GM21423 (cell line): Measurements from ENCODE around the gene CENPP.

ENCODE experiments used
- ATAC-seq: cut with Tn5 transposase; IDR thresholded peaks from one replicate; pipeline ENCODE4 v1.9.1; 2021; ENCODE audit warnings: mild to moderate bottlenecking, moderate library complexity; ENCODE audit not compliant: unreplicated experiment

The CENPP gene

GRCh38 chr9:92474587-92474986, 148.8 kb downstream of the CENPP start:
- ATAC-seq: no peak

- no peak for ATAC-seq
These were observed 151.2 kb downstream of the CENPP start for GRCh38 chr9:92476962-92477361.

- ATAC-seq: no peak
These were observed 153.0 kb downstream of the CENPP start for GRCh38 chr9:92478783-92479182.

DNA sequence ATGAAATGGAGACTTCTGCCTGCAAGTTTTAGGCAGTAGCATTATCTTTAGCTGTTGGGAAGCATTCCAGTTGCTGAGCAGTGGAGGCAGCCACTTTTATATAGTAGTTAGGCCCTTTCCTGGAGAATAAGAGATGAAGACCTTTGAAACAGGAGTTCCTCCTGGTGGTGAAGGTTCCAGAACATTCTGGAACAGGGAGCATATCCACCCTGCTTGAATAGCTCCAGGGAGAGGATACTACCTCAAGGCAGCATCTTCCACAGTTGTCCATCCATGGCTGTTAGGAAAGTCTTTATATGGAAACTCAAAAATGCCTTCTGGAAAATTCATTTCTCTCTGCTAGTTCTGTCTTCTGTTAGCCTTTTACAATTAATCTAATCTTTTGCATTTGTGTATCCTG, 153.6 kb downstream of the CENPP start:
- no peak for ATAC-seq

- no peak for ATAC-seq
These were observed 154.6 kb downstream of the CENPP start for GRCh38 chr9:92480291-92480771.

DNA sequence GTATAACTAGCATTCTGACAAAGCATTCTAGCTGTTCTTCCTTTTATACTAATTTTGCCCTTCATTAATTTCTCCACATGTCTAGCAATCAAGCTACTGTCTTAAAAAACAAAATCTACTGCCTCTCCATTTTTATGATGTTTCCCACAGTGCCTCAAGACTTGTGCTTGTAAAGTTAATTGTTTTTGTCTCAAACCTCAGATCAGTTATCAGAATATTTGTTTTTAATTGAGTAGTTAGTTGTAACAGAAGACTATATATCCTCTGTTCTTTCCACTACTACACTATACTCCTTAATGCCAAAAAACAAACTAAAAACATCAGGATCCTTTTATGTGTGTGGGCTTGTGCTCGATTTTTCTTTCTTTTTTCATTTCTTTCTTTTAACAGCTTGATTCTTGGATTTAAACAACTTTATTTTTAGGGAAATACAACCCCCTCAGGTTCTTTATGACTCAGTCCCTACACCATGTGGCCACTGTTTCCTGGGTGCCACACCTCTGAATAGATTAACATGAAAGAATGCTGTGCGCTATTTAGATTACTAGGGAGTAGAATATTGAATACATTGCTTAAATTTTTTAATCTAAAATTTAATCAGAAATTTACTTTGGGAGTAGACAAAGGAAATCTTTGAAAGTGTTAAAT, 155.4 kb downstream of the CENPP start:
- no peak for ATAC-seq

DNA sequence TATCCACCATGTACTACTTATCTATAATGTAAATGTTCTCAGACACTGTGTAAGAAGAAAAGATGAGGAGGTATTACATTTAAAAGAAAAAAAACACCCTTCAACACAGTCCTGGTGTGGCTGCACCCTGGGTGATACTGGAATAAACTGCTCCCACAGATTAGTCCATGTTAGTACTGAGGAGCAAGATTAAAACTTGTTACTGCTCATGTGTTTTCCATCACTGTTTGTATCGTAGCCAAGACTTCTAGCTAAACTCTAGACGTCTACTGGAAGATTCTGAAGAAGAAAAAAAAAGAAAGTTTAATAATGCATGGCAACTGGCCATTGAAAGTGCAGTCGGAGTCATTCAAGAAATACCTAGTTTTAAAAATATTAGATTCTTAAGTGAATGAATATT, 156.6 kb downstream of the CENPP start, which contains the start of gene ASPN:
Gene ASPN, minus strand, starts transcription at position 178 of the 400 bp plus-strand sequence.
- no peak for ATAC-seq

DNA sequence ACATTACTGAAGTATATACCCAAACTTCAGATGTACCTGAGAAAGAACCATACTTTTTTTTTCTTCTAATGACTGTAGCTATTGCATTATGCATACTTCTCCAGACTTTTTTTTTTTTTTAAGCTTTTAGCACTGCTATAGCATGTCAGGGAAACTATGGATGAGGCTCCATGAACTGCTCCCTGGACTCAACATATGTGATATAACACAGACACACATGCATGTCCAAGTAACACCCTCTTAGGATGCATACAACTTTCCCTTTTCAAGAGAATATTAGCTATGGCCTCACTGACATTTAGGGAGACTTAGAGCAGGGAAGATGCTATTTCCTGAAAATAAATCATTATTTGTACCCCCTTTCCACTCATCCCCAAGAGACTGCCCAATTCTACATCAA, 157.1 kb downstream of the CENPP start:
- ATAC-seq: no peak

DNA sequence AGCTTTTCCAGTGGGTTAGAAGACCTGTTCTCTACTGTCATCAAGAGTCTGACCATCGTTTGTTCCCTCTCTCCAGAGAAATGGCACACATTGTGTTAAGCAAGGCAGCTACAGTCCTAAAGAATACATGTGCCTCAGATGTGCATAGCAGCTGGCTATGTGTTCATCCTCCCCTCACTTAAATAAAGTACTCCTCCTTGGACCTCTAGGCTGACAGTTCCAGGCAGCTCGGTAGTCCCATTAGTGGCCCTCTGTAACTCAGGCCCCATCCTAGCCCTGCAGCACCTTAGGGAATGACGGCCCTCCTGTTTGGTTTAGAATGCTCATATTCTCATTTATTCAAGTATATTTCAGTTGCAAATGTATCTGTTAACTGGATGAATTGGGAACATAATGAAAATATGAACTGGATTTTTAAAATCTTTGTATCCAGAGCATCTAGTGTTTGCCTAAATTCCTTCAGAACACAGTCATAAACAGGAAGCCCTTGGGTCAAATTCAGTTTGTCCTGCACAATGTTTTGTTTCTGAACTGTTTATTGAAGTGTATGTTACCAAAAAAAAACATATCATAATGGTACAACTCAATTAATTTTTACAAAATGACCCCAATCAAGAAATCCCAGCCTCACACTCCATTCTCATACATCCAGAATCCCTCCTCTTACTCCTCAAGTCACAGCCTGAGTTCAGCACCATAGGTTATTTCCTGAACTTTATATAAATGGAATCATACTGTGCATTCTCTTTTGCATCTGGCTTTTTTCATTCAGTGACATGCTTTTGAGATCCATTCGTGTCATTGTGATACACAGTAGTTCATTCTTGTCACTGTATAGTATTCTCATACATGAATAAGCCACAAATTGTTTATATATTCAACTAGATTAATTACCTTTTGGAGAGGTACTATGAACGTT, 158.1 kb downstream of the CENPP start:
- ATAC-seq: no peak

- ATAC-seq: no peak
These were observed 158.8 kb downstream of the CENPP start for GRCh38 chr9:92484563-92484962.

DNA sequence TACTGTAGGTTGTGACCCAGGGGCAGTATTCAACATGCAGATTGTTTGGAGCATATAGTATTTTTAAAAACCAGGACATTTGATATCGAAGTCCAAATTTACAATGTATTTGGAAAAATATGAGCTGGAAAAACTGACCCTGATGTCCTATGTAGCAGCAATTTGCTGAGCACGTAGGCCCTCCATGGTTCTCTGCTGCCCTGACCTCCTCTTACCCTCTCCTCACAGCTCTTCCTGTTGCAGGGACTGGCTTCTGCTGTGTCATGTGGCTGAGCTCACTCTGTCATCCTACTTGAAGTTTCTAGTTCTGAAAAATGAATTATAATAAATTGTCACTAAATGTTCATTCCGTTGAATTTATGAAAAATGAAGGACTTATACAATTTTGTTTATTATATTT, 160.6 kb downstream of the CENPP start:
- ATAC-seq: no peak

DNA sequence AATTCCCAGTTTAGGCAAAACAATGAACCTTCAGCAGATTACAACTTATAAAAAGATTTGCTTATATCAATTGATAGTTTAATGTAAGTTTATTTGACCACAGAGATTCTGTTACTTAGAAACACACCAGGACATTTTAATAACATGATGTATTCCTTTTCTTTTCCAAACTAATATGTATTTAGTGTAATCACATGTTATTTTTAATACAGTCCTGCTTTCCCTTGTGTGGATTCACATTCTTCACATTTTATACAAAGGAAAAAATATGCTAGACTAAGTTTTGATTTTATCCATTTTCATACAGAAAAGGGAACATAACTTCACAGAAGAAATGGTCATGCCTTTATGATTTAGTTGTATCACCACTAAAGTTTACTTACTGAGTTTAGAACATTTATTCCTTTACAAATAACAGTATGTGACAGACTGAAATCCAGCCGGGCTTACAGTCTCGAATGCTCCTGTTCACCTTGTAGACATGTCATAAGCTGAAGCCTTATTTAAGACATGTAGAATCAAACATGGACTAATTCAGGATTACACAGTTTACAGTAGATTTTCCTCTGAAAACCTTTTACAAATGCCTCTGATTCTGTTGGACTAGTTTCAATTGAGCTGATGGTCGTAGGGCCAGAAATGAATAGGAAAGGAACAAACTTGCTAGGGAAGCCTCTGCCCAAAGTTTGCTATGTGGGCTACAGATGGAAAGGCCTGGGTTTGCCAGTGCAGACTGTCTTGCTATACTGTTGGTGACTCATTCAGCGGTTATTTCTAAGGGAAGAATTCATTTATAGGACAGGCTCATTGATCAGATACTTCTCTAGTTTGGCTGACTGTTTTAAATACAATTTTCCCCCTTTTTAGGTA, 163.2 kb downstream of the CENPP start:
- ATAC-seq: no peak

GRCh38 chr9:92492781-92493401, 167.1 kb downstream of the CENPP start:
- ATAC-seq: no peak

DNA sequence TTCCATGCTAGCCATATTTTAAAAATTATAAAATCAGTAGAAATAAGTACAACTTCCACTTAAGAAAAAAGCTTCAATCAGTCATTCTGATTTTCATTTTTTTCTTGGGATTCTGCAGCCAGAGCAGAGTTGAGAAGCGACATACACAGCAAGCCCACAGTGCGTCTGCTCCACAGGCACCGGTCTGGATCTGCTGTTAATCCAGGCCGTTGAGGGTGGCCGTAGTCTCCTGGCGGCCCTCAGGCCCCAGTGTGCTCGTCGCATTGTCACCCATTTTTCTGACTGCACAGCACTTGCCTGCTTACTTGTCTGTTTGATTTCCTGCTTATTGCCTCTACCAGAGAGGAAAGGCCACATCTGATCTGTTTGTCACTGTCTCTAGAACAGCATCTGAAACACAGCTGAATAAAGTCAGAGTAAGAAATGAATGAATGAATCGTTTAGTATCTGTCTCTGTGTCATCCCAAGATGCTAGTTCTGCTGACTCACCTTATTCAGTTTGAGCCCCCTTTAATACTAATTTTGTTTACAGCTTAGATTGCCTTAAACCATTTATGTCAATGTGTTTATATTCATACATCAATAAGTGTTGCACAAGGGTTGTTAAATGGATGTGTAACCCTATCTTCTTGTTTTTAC, 168.1 kb downstream of the CENPP start:
- no peak for ATAC-seq

- ATAC-seq: no peak
These were observed 169.1 kb downstream of the CENPP start for GRCh38 chr9:92494856-92495255.

GRCh38 chr9:92496396-92497176, 170.8 kb downstream of the CENPP start:
- no peak for ATAC-seq

DNA sequence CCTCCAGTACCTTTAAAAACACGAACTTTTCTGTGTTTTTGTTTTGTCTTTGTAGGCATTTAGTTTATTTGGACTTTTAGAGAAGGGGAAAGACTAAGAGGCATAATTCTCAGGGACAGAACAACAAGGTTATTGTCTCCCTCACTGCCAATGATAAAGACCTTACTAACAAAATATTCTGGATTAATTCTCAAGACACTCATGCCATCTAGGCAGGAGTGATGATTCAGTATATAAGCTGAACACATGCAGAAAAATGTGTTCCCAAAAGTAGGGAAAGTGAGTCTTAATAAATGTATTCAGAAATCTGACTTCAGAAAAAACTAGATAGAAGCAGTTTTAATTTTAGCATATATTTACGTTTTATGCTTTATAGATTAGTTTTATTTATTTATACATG, 173.9 kb downstream of the CENPP start:
- ATAC-seq: no peak

DNA sequence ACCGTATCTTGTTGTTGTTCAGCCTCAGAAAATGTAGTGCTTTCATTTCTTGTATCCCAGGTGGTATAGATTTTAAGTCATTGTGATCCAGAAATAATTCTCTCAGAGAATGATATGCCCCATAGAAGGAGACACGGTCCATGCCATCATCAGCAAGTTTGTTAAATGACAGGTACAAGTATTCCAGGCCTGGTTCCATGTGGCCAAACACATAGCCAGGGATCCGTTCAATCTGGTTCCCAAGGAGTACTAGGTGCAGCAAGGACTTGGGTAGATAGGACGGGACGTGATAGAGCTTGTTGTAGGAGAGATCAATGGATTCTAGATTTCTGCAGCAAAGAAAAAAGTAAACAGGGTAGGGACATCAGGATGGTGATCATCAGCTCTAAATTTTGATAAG, 175.0 kb downstream of the CENPP start:
- ATAC-seq: no peak

GRCh38 chr9:92501671-92502393, 176.1 kb downstream of the CENPP start:
- no peak for ATAC-seq
